ENCODE results near the gene ABCA6. TPM values are rescaled to one million over a fixed set of nuclear protein-coding genes. Genes with fewer than 3 reads are reported as not detected.

Gene ABCA6
- total and polyA plus RNA-seq, 9 of the 15 experiments (the other 6 are each of a cell fraction or from before 2014, with no cell fraction given) = 0.06 to 0.73 (median 0.15) TPM

GRCh38 chr17:69103557-69104233 is 38.0 kb downstream of the ABCA6 start (continued):
- TF ChIP-seq E2F1 (CRISPR knock-in tag; IDR thresholded peaks at IDR 0.05) (no peak), MEF2A (IDR thresholded peaks at IDR 0.05; ENCODE audit: control insufficient read depth, low read depth, low read length) (0 out of 2 replicates have a peak, but pooled peaks have one; percentile 42), BCL6 (CRISPR knock-in tag; IDR thresholded peaks at IDR 0.05) (no peak), PRDM10 (IDR thresholded peaks at IDR 0.05; ENCODE audit: partially characterized antibody) (no peak), BHLHE40 (IDR thresholded peaks at IDR 0.05; ENCODE audit: low read length) (no peak), RBFOX2 (IDR thresholded peaks at IDR 0.05; ENCODE audit: low read depth, low read length) (no peak), ZBTB17 (CRISPR knock-in tag; IDR thresholded peaks at IDR 0.05) (no peak), BRCA1 (IDR thresholded peaks at IDR 0.05) (no peak), BRCA1 (CRISPR knock-in tag; IDR thresholded peaks at IDR 0.05) (no peak), ZNF165 (CRISPR knock-in tag; IDR thresholded peaks at IDR 0.05; ENCODE audit: borderline replicate concordance) (no peak), STAT6 (CRISPR knock-in tag; IDR thresholded peaks at IDR 0.05) (no peak), POLR2AphosphoS2 (IDR thresholded peaks at IDR 0.05; ENCODE audit: low read length) (no peak), KAT2B (IDR thresholded peaks at IDR 0.05; ENCODE audit: low read depth, low read length) (no peak), GABPB1 (CRISPR knock-in tag; IDR thresholded peaks at IDR 0.05) (no peak), ZNF408 (CRISPR knock-in tag; IDR thresholded peaks at IDR 0.05; ENCODE audit: low read depth) (no peak), ETS1 (conservative IDR thresholded peaks at IDR 0.05; ENCODE audit: control insufficient read depth, low read depth, low read length) (no peak), DPF2 (IDR thresholded peaks at IDR 0.05) (peak; percentile 94)
- TF ChIP-seq, protein P1, sequence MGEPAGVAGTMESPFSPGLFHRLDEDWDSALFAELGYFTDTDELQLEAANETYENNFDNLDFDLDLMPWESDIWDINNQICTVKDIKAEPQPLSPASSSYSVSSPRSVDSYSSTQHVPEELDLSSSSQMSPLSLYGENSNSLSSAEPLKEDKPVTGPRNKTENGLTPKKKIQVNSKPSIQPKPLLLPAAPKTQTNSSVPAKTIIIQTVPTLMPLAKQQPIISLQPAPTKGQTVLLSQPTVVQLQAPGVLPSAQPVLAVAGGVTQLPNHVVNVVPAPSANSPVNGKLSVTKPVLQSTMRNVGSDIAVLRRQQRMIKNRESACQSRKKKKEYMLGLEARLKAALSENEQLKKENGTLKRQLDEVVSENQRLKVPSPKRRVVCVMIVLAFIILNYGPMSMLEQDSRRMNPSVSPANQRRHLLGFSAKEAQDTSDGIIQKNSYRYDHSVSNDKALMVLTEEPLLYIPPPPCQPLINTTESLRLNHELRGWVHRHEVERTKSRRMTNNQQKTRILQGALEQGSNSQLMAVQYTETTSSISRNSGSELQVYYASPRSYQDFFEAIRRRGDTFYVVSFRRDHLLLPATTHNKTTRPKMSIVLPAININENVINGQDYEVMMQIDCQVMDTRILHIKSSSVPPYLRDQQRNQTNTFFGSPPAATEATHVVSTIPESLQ (CRISPR knock-in tag; IDR thresholded peaks at IDR 0.05) = no peak

Measured in K562 (cell line).